Spinal cord (tissue), 10 donors: Measurements from ENCODE around the gene RGS7BP. TPM values are rescaled to one million over a fixed set of nuclear protein-coding genes. Genes with fewer than 3 reads are reported as not detected.

Experiments used
- DNase-seq, 6 donors: peaks; one replicate each; pipeline versions ENCODE4 v3.0.0 to v3.0.0-alpha.2; 2013 to 2015; ENCODE audit warnings: low spot score in 6 of 6, low read depth in 4 of 6
- H3K27ac ChIP-seq: one replicate; pipeline ENCODE4 v1.5.1; 2013; ENCODE audit warnings: low read depth, low read length, control low read depth
- H3K27me3 ChIP-seq: one replicate; pipeline ENCODE4 v1.6.1; 2013; ENCODE audit warnings: low read length; ENCODE audit not compliant: control insufficient read depth, insufficient read depth
- H3K36me3 ChIP-seq: one replicate; pipeline ENCODE4 v1.6.1; 2013; ENCODE audit warnings: low read length; ENCODE audit not compliant: control insufficient read depth, insufficient read depth
- H3K4me1 ChIP-seq: one replicate; pipeline ENCODE4 v1.6.1; 2013; ENCODE audit warnings: low read length; ENCODE audit not compliant: control insufficient read depth, insufficient read depth
- H3K4me3 ChIP-seq: one replicate; pipeline ENCODE4 v1.5.1; 2013; ENCODE audit warnings: low read depth, low read length, control low read depth
- H3K9me3 ChIP-seq: one replicate; pipeline ENCODE4 v1.6.1; 2013; ENCODE audit warnings: low read length; ENCODE audit not compliant: control insufficient read depth, insufficient read depth
- WGBS: methylation state at CpG from one replicate; pipeline ENCODE4 v1.1.5; 2013; ENCODE audit warnings: missing lambda C conversion rate; ENCODE audit not compliant: insufficient coverage; 5-methylcytosine and 5-hydroxymethylcytosine counted together
- long read RNA-seq, 4 donors: transcript quantifications; one replicate each; lab custom pipeline, GENCODE V29; 2026
- polyA plus RNA-seq, 2 donors: library from polyadenylated mRNA; unstranded; fragments of 120-200 nt; gene quantifications; one replicate each; pipeline ENCODE4 v1.2.1, GENCODE V29; 2013; ENCODE audit not compliant: insufficient read length in 2 of 2
- total RNA-seq, 2 donors: library from RNA; depleted of rRNA in 1 of 2; stranded (reverse); fragments of 120-200 nt in 1 of 2; fragments of >200 nt in 1 of 2; gene quantifications; one replicate each; pipeline versions ENCODE4 v1.2.3 to v1.2.4, GENCODE V29; 2013 to 2014
- donor health status: healthy.

The RGS7BP gene
- 10 to 100 TPM in 1 of 2 donors, 1 to 10 TPM in 1; 5.4 to 28.4 TPM for total RNA-seq
- 10 to 100 TPM in 1 of 2 donors, 1 to 10 TPM in 1; 4.3 to 14.0 TPM for polyA plus RNA-seq
- long read RNA-seq, donor 1, full-length matches to known transcripts: 1 of 1 reads
- long read RNA-seq, donor 1, partial matches to known transcripts: 0 of 1 reads
- long read RNA-seq, donor 1, other reads (novel, unspliced or antisense): 0 of 1 reads
- long read RNA-seq, donor 2: 0 reads
- long read RNA-seq, donor 3: 0 reads
- long read RNA-seq, donor 4: 0 reads

- H3K4me3 ChIP-seq: peak within 1 kb of the TSS; percentile 69
- H3K9me3 ChIP-seq: no peaks in the 10 kb centered on the region
- H3K27ac ChIP-seq: peak within 1 kb of the TSS; percentile 84
- H3K36me3 ChIP-seq: no peaks in the 10 kb centered on the region
- H3K4me1 ChIP-seq: peaks cover 13% of the 10 kb centered on the region
- WGBS: under 1% methylated on average over 52 of the region's 53 CpGs
- peaks cover 6% of the 10 kb centered on the region for H3K27me3 ChIP-seq
- DNase-seq: peak; percentile 45 to 95 (median 66)
These were observed at the start of gene RGS7BP for GRCh38 chr5:64505769-64506566. Gene RGS7BP (plus strand): TSS chr5:64506015. CDS start chr5:64506625, 610 bp downstream.

- no peaks in the 10 kb centered on the region for H3K27me3 ChIP-seq
- H3K9me3 ChIP-seq: no peaks in the 10 kb centered on the region
- no peaks in the 10 kb centered on the region for H3K4me1 ChIP-seq
- DNase-seq: no peak
- no peak overlapping the region for H3K27ac ChIP-seq
- WGBS: no CpG with 5 or more reads among the region's 1 CpG
- no peaks in the 10 kb centered on the region for H3K36me3 ChIP-seq
- H3K4me3 ChIP-seq: no peak overlapping the region
These were observed 48.0 kb upstream of the RGS7BP start for GRCh38 chr5:64457846-64458245.

- DNase-seq: no peak
- H3K27ac ChIP-seq: no peak overlapping the region
- WGBS: 85% methylated on average over 2 of the region's 3 CpGs
- H3K4me3 ChIP-seq: no peak overlapping the region
- no peaks in the 10 kb centered on the region for H3K4me1 ChIP-seq
- no peaks in the 10 kb centered on the region for H3K27me3 ChIP-seq
- no peaks in the 10 kb centered on the region for H3K36me3 ChIP-seq
- H3K9me3 ChIP-seq: peaks cover 3% of the 10 kb centered on the region
These were observed 46.9 kb upstream of the RGS7BP start for GRCh38 chr5:64458948-64459347.

GRCh38 chr5:64462391-64462790 is 43.4 kb upstream of the RGS7BP start:
- Histone ChIP-seq H3K9me3 (peaks cover 4% of the 10 kb centered on the region), H3K4me3 (no peak overlapping the region), H3K4me1 (no peaks in the 10 kb centered on the region), H3K27ac (no peak overlapping the region), H3K36me3 (no peaks in the 10 kb centered on the region), H3K27me3 (no peaks in the 10 kb centered on the region)
- no CpG with 5 or more reads among the region's 4 CpGs for WGBS
- DNase-seq: peak in 1 of 6 donors; percentile 4

GRCh38 chr5:64486163-64486562 is 19.7 kb upstream of the RGS7BP start:
- peaks cover 1% of the 10 kb centered on the region for H3K9me3 ChIP-seq
- no peak overlapping the region for H3K27ac ChIP-seq
- no peak overlapping the region for H3K4me3 ChIP-seq
- H3K4me1 ChIP-seq: no peaks in the 10 kb centered on the region
- no CpG with 5 or more reads among the region's 2 CpGs for WGBS
- H3K27me3 ChIP-seq: no peaks in the 10 kb centered on the region
- no peaks in the 10 kb centered on the region for H3K36me3 ChIP-seq
- no peak for DNase-seq

GRCh38 chr5:64487283-64487682 is 18.5 kb upstream of the RGS7BP start:
- no peaks in the 10 kb centered on the region for H3K4me1 ChIP-seq
- no peaks in the 10 kb centered on the region for H3K36me3 ChIP-seq
- H3K9me3 ChIP-seq: peaks cover 1% of the 10 kb centered on the region
- H3K27me3 ChIP-seq: no peaks in the 10 kb centered on the region
- no peak overlapping the region for H3K4me3 ChIP-seq
- DNase-seq: no peak
- H3K27ac ChIP-seq: no peak overlapping the region

GRCh38 chr5:64489857-64490256 is 16.0 kb upstream of the RGS7BP start:
- Histone ChIP-seq H3K4me3 (no peak overlapping the region), H3K27ac (no peak overlapping the region), H3K36me3 (no peaks in the 10 kb centered on the region), H3K4me1 (no peaks in the 10 kb centered on the region), H3K9me3 (no peaks in the 10 kb centered on the region), H3K27me3 (no peaks in the 10 kb centered on the region)
- 71% methylated on average over 5 of the region's 5 CpGs for WGBS
- no peak for DNase-seq

- H3K27ac ChIP-seq: no peak overlapping the region
- no peaks in the 10 kb centered on the region for H3K36me3 ChIP-seq
- no peaks in the 10 kb centered on the region for H3K4me1 ChIP-seq
- 62% methylated on average over 2 of the region's 2 CpGs for WGBS
- H3K9me3 ChIP-seq: no peaks in the 10 kb centered on the region
- no peak for DNase-seq
- H3K4me3 ChIP-seq: no peak overlapping the region
- no peaks in the 10 kb centered on the region for H3K27me3 ChIP-seq
These were observed 8.4 kb upstream of the RGS7BP start for GRCh38 chr5:64497386-64497785.

GRCh38 chr5:64502196-64502595 is 3.6 kb upstream of the RGS7BP start:
- H3K36me3 ChIP-seq: no peaks in the 10 kb centered on the region
- no peak overlapping the region for H3K27ac ChIP-seq
- H3K4me1 ChIP-seq: peaks cover 12% of the 10 kb centered on the region
- peaks cover 6% of the 10 kb centered on the region for H3K27me3 ChIP-seq
- H3K4me3 ChIP-seq: no peak overlapping the region
- no peaks in the 10 kb centered on the region for H3K9me3 ChIP-seq
- WGBS: 43% methylated on average over 1 of the region's 5 CpGs
- DNase-seq: peak in 2 of 6 donors; percentile 55
